Measurements from ENCODE around the gene MFAP4.
"Not testable (repeated sequence)": the region's sequence is repeated elsewhere in the genome, so short reads cannot be mapped to it uniquely, and the experiment has no call there.

Gene MFAP4

GRCh38 chr17:19369846-19370492 is 17.0 kb downstream of the MFAP4 start:
- no peak for DNase-seq

- no peak for DNase-seq
These were observed 17.7 kb downstream of the MFAP4 start for GRCh38 chr17:19369107-19369778.

GRCh38 chr17:19368229-19368628 is 18.8 kb downstream of the MFAP4 start:
- DNase-seq, result no peak

- DNase-seq, result no peak
These were observed 20.4 kb downstream of the MFAP4 start for GRCh38 chr17:19366637-19366972.

GRCh38 chr17:19365833-19366636 is 21.0 kb downstream of the MFAP4 start:
- DNase-seq, result no peak

- no peak for DNase-seq
These were observed 21.5 kb downstream of the MFAP4 start for GRCh38 chr17:19365499-19365817.

- DNase-seq, result peak; percentile 36
These were observed 22.1 kb downstream of the MFAP4 start for GRCh38 chr17:19364699-19365498.

GRCh38 chr17:19363460-19364035 is 23.4 kb downstream of the MFAP4 start:
- no peak for DNase-seq

- no peak for DNase-seq
These were observed 23.9 kb downstream of the MFAP4 start for GRCh38 chr17:19363114-19363438.

- peak; percentile 95 for DNase-seq
These were observed 24.5 kb downstream of the MFAP4 start, which contains the start of gene B9D1 for GRCh38 chr17:19362277-19363113. B9D1 (minus strand) TSS chr17:19362723; CDS start chr17:19362569, 154 bp downstream.

- DNase-seq, result no peak
These were observed 25.1 kb downstream of the MFAP4 start for GRCh38 chr17:19361944-19362276.

- peak; percentile 41 for DNase-seq
These were observed 25.7 kb downstream of the MFAP4 start for GRCh38 chr17:19361326-19361725.

- no peak for DNase-seq
These were observed 26.2 kb downstream of the MFAP4 start for GRCh38 chr17:19360772-19361171.

GRCh38 chr17:19359856-19360255 is 27.1 kb downstream of the MFAP4 start:
- no peak for DNase-seq

- no peak for DNase-seq
These were observed 27.8 kb downstream of the MFAP4 start for GRCh38 chr17:19359151-19359550.

GRCh38 chr17:19357761-19358160 is 29.2 kb downstream of the MFAP4 start:
- DNase-seq, result no peak

GRCh38 chr17:19357351-19357750 is 29.6 kb downstream of the MFAP4 start:
- DNase-seq, result no peak

- DNase-seq, result no peak
These were observed 32.2 kb downstream of the MFAP4 start for GRCh38 chr17:19354748-19355147.

- not testable (repeated sequence) for DNase-seq
These were observed 33.6 kb downstream of the MFAP4 start for GRCh38 chr17:19353401-19353800.

- no peak for DNase-seq
These were observed 38.2 kb downstream of the MFAP4 start for GRCh38 chr17:19348806-19349205.

GRCh38 chr17:19348081-19348650 is 38.8 kb downstream of the MFAP4 start:
- DNase-seq, result no peak

All from NCI-H82 (cell line).